Uterus (tissue), 4 donors: ENCODE measurements around the gene RALGPS2. TPM values are rescaled to one million over a fixed set of nuclear protein-coding genes. Genes with fewer than 3 reads are reported as not detected.

Experiments
- DNase-seq, 2 donors: peaks; one replicate each; pipeline ENCODE4 v3.0.0-alpha.2; 2019 to 2020
- H3K27ac ChIP-seq, 2 donors: fragments of 200-600 bp; sonication (generic); 1 replicate in 1 of 2; 2 replicates in 1 of 2; pipeline ENCODE4 v1.5.1; 2016 to 2018
- H3K27me3 ChIP-seq, 2 donors: fragments of 200-600 bp; sonication (generic); one replicate each; pipeline ENCODE4 v1.5.1; 2018 to 2019; ENCODE audit warnings: control low read depth in 1 of 2
- H3K36me3 ChIP-seq, 2 donors: fragments of 200-600 bp; sonication (generic); one replicate each; pipeline ENCODE4 v1.5.1; 2019; ENCODE audit warnings: control low read depth in 1 of 2
- H3K4me1 ChIP-seq, 2 donors: fragments of 200-600 bp; sonication (generic); one replicate each; pipeline ENCODE4 v1.5.1; 2018 to 2019; ENCODE audit warnings: control low read depth in 1 of 2
- H3K4me3 ChIP-seq, 2 donors: fragments of 200-600 bp; sonication (generic); 1 replicate in 1 of 2; 2 replicates in 1 of 2; pipeline ENCODE4 v1.5.1; 2018 to 2019; ENCODE audit warnings: mild to moderate bottlenecking in 1 of 2
- H3K9me3 ChIP-seq, 2 donors: fragments of 200-600 bp; sonication (generic); one replicate each; pipeline ENCODE4 v1.5.1; 2019; ENCODE audit warnings: control low read depth in 1 of 2
- POLR2A ChIP-seq, 2 donors: fragments of 450-650 bp; IDR thresholded peaks; one replicate each; pipeline ENCODE4 v1.6.1; 2016; ENCODE audit warnings: antibody characterized with exemption in 2 of 2, mild to moderate bottlenecking in 1 of 2, moderate library complexity in 1 of 2
- intact Hi-C: fragments of 100-400 bp; cut with DNase I; formaldehyde crosslinking; loops from one replicate; pipeline ENCODE4 v1.15.1; 2023; ENCODE audit warnings: low total_unique reads
- total RNA-seq, 4 donors: library from RNA; depleted of rRNA in 3 of 4; stranded (reverse); fragments of >200 nt in 3 of 4; gene quantifications; one replicate each; pipeline versions ENCODE4 v1.1.0 to v1.2.4, GENCODE V29; 2014 to 2023
- TF ChIP-seq, protein P1 (sequence below), 4 experiments: fragments of 200-600 bp in 2 of 4; fragments of 450-650 bp in 2 of 4; sonication (generic) in 2 of 4; IDR thresholded peaks; one replicate each; pipeline ENCODE4 v1.5.1; 2016 to 2019; ENCODE audit warnings: antibody characterized with exemption in 4 of 4, mild to moderate bottlenecking in 2 of 4, moderate library complexity in 1 of 4
- donor health status: DM: yes; HTN: yes; CAD: no.

Gene RALGPS2
- total RNA-seq, 4 donors from 2014 or later = 4.9 to 109 (median 24.7) TPM

- intact Hi-C loops = no loop called here
- H3K27ac ChIP-seq = peak overlapping the region; percentile 81 to 84
- peak overlapping the region; percentile 22 to 42 for H3K4me3 ChIP-seq
- H3K27me3 ChIP-seq = no peaks in the 10 kb centered on the region
- DNase-seq = no peak
- H3K4me1 ChIP-seq = peaks cover 0 to 4% of the 10 kb centered on the region in 2 donors
- H3K9me3 ChIP-seq = no peaks in the 10 kb centered on the region
- H3K36me3 ChIP-seq = no peaks in the 10 kb centered on the region
- no peak for TF ChIP-seq POLR2A (IDR thresholded peaks at IDR 0.05)
- TF ChIP-seq, protein P1, sequence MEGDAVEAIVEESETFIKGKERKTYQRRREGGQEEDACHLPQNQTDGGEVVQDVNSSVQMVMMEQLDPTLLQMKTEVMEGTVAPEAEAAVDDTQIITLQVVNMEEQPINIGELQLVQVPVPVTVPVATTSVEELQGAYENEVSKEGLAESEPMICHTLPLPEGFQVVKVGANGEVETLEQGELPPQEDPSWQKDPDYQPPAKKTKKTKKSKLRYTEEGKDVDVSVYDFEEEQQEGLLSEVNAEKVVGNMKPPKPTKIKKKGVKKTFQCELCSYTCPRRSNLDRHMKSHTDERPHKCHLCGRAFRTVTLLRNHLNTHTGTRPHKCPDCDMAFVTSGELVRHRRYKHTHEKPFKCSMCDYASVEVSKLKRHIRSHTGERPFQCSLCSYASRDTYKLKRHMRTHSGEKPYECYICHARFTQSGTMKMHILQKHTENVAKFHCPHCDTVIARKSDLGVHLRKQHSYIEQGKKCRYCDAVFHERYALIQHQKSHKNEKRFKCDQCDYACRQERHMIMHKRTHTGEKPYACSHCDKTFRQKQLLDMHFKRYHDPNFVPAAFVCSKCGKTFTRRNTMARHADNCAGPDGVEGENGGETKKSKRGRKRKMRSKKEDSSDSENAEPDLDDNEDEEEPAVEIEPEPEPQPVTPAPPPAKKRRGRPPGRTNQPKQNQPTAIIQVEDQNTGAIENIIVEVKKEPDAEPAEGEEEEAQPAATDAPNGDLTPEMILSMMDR (IDR thresholded peaks at IDR 0.05) = no peak
Observed at GRCh38 chr1:178867670-178868069, 142.6 kb downstream of the RALGPS2 start.

GRCh38 chr1:178868706-178869105, 143.7 kb downstream of the RALGPS2 start:
- no peaks in the 10 kb centered on the region for H3K9me3 ChIP-seq
- TF ChIP-seq, protein P1 (IDR thresholded peaks at IDR 0.05) = no peak
- TF ChIP-seq POLR2A (IDR thresholded peaks at IDR 0.05) = no peak
- H3K27ac ChIP-seq = peak overlapping the region; percentile 81 to 84
- H3K4me1 ChIP-seq = peaks cover 0 to 4% of the 10 kb centered on the region in 2 donors
- no peaks in the 10 kb centered on the region for H3K27me3 ChIP-seq
- peak overlapping the region; percentile 22 to 42 for H3K4me3 ChIP-seq
- no peaks in the 10 kb centered on the region for H3K36me3 ChIP-seq
- no peak for DNase-seq
- intact Hi-C loops = no loop called here

- intact Hi-C loops = no loop called here
- peak overlapping the region; percentile 22 to 42 for H3K4me3 ChIP-seq
- peak overlapping the region; percentile 81 to 84 for H3K27ac ChIP-seq
- H3K9me3 ChIP-seq = no peaks in the 10 kb centered on the region
- TF ChIP-seq, protein P1 (IDR thresholded peaks at IDR 0.05) = no peak
- TF ChIP-seq POLR2A (IDR thresholded peaks at IDR 0.05) = peak in 1 of 2 donors; percentile 20
- DNase-seq = no peak
- peaks cover 0 to 4% of the 10 kb centered on the region in 2 donors for H3K4me1 ChIP-seq
- no peaks in the 10 kb centered on the region for H3K27me3 ChIP-seq
- H3K36me3 ChIP-seq = no peaks in the 10 kb centered on the region
Observed at GRCh38 chr1:178869119-178869697, 144.2 kb downstream of the RALGPS2 start.

- Histone ChIP-seq H3K36me3 (no peaks in the 10 kb centered on the region), H3K4me1 (peaks cover 0 to 4% of the 10 kb centered on the region in 2 donors), H3K27ac (peak overlapping the region; percentile 81 to 84), H3K9me3 (no peaks in the 10 kb centered on the region), H3K27me3 (no peaks in the 10 kb centered on the region), H3K4me3 (peak overlapping the region; percentile 22 to 42)
- no peak for TF ChIP-seq POLR2A (IDR thresholded peaks at IDR 0.05)
- TF ChIP-seq, protein P1 (IDR thresholded peaks at IDR 0.05) = no peak
- intact Hi-C loops = no loop called here
- DNase-seq = no peak
Observed at GRCh38 chr1:178870221-178870620, 145.2 kb downstream of the RALGPS2 start.

GRCh38 chr1:178870944-178871343, 145.9 kb downstream of the RALGPS2 start, which contains the start of gene ANGPTL1:
Gene ANGPTL1, minus strand, starts transcription at chr1:178871077. Its CDS starts 5,301 bp downstream, at chr1:178865776.
- H3K4me3 ChIP-seq = peak within 1 kb of the TSS; percentile 22 to 42
- no peaks in the 10 kb centered on the region for H3K36me3 ChIP-seq
- intact Hi-C loops = no loop called here
- no peaks in the 10 kb centered on the region for H3K27me3 ChIP-seq
- H3K27ac ChIP-seq = peak within 1 kb of the TSS; percentile 81 to 84
- no peaks in the 10 kb centered on the region for H3K9me3 ChIP-seq
- peaks cover 0 to 4% of the 10 kb centered on the region in 2 donors for H3K4me1 ChIP-seq
- TF ChIP-seq POLR2A (IDR thresholded peaks at IDR 0.05) = no peak
- TF ChIP-seq, protein P1 (IDR thresholded peaks at IDR 0.05) = no peak
- DNase-seq = peak in 1 of 2 donors; percentile 29
